Ovary (tissue), 9 donors: ENCODE data around the gene CEP164. TPM values are rescaled to one million over a fixed set of nuclear protein-coding genes. Genes with fewer than 3 reads are reported as not detected.

ENCODE experiments used
- DNase-seq, 5 donors: peaks; one replicate each; pipeline ENCODE4 v3.0.0-alpha.2; 2019 to 2020
- H3K27ac ChIP-seq, 2 donors: fragments of 200-600 bp; one replicate each; pipeline versions ENCODE4 v1.5.1 to v1.8.0; 2019 to 2022
- H3K27me3 ChIP-seq: fragments of 200-600 bp; one replicate; pipeline ENCODE4 v1.8.0; 2022
- H3K36me3 ChIP-seq: fragments of 200-600 bp; sonication (generic); one replicate; pipeline ENCODE4 v1.5.1; 2019
- H3K4me1 ChIP-seq: one replicate; pipeline ENCODE4 v1.8.1; 2013; ENCODE audit warnings: mild to moderate bottlenecking, moderate library complexity; ENCODE audit not compliant: insufficient read depth
- H3K4me3 ChIP-seq: fragments of 200-600 bp; sonication (generic); one replicate; pipeline ENCODE4 v1.5.1; 2017
- H3K9me3 ChIP-seq, 2 donors: fragments of 200-600 bp in 1 of 2; sonication (generic) in 1 of 2; one replicate each; pipeline versions ENCODE4 v1.5.1 to v1.8.1; 2013 to 2019; ENCODE audit warnings: mild to moderate bottlenecking in 1 of 2, moderate library complexity in 1 of 2
- EP300 ChIP-seq: sonication (generic); formaldehyde crosslinking; IDR thresholded peaks from one replicate; pipeline ENCODE4 v1.6.1; 2017; ENCODE audit warnings: antibody characterized with exemption
- POLR2A ChIP-seq: fragments of 450-650 bp; IDR thresholded peaks from one replicate; pipeline ENCODE4 v1.6.1; 2017; ENCODE audit warnings: antibody characterized with exemption, mild to moderate bottlenecking, moderate library complexity
- WGBS, 3 donors: extraction: QIAGEN DNeasy Blood & Tissue Kit in 1 of 3; methylation state at CpG; one replicate each; pipeline versions ENCODE4 v1.1.5 to v1.1.7; 2013 to 2017; 5-methylcytosine and 5-hydroxymethylcytosine counted together
- intact Hi-C, 4 donors: fragments of 100-400 bp; cut with DNase I; formaldehyde crosslinking; loops; one replicate each; pipeline versions ENCODE4 v1.11.0 to v1.15.1; 2022 to 2023
- polyA plus RNA-seq, 2 donors: library from polyadenylated mRNA; stranded (reverse); fragments of 200-250 nt in 1 of 2; fragments of 350-450 nt in 1 of 2; fragmentation: Illumina TruSeq in 1 of 2; extraction: RNeasy Lipid Tissue Mini Kit (QIAGEN cat#74804) in 1 of 2; gene quantifications; one replicate each; pipeline ENCODE4 v1.2.3, GENCODE V29; 2013 to 2014
- total RNA-seq, 7 donors: library from RNA; depleted of rRNA in 2 of 7; stranded (reverse); fragments of >200 nt in 2 of 7; fragmentation: NEBNext Ultra II Directional in 3 of 7; extraction: Animal tissue kit (Norgen Biotek cat#: 25700) in 3 of 7; gene quantifications; one replicate each; pipeline versions ENCODE4 v1.1.0 to v1.2.4, GENCODE V29; 2016 to 2023
- TF ChIP-seq, protein P1 (sequence below), 3 donors: fragments of 450-650 bp in 2 of 3; fragments of 200-600 bp in 1 of 3; IDR thresholded peaks; one replicate each; pipeline versions ENCODE4 v1.5.1 to v1.8.0; 2016 to 2022; ENCODE audit warnings: antibody characterized with exemption in 3 of 3, mild to moderate bottlenecking in 1 of 3
- donor health status: DM: no; HTN: no; CAD: no; lungs with moderate emphysema.
- donor health status: DM: no; HTN: no; CAD: no.
- donor health status: Bipolar disorder and iron deficiency.
- donor health status: DM: yes; HTN: yes; CAD: no.
- donor health status: DM: no; HTN: no; CAD: no.
- donor health status: DM: yes; HTN: yes; CAD: no.

CEP164 gene
- total and polyA plus RNA-seq, 9 donors = 18.6 to 50.4 (median 28.0) TPM

DNA sequence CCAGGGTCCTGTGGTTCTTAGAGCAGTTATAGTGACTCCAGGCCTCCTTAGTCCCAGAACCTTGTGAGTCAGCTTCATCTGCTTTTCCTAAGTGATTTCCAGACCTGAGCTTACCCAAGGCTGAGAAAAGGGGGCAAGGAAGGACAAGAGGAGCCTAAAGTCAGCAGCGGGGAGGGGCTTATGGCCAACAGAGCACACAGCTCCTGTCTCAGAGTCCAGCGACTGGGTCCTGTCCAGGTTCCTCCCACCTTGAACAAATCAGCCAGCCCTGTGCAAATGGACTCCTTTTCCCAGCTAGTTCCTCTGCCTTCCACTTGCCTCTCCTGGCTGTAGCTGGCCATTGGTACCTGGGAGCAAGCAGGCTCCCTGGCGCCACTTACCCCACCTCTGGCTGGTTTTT, 22.5 kb upstream of the CEP164 start:
- intact Hi-C loops = no loop called here
- Histone ChIP-seq H3K36me3 (no peaks in the 10 kb centered on the region), H3K4me1 (peaks cover 9% of the 10 kb centered on the region), H3K4me3 (no peak overlapping the region), H3K27me3 (no peaks in the 10 kb centered on the region), H3K9me3 (no peaks in the 10 kb centered on the region), H3K27ac (no peak overlapping the region)
- DNase-seq = peak in 1 of 5 donors; percentile 17
- TF ChIP-seq POLR2A (no peak), EP300 (no peak)
- TF ChIP-seq, protein P1, sequence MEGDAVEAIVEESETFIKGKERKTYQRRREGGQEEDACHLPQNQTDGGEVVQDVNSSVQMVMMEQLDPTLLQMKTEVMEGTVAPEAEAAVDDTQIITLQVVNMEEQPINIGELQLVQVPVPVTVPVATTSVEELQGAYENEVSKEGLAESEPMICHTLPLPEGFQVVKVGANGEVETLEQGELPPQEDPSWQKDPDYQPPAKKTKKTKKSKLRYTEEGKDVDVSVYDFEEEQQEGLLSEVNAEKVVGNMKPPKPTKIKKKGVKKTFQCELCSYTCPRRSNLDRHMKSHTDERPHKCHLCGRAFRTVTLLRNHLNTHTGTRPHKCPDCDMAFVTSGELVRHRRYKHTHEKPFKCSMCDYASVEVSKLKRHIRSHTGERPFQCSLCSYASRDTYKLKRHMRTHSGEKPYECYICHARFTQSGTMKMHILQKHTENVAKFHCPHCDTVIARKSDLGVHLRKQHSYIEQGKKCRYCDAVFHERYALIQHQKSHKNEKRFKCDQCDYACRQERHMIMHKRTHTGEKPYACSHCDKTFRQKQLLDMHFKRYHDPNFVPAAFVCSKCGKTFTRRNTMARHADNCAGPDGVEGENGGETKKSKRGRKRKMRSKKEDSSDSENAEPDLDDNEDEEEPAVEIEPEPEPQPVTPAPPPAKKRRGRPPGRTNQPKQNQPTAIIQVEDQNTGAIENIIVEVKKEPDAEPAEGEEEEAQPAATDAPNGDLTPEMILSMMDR (IDR thresholded peaks at IDR 0.05) = no peak
- 88 to 89% (median 88%) methylated on average over 3 of the region's 3 CpGs for WGBS, 3 donors

DNA sequence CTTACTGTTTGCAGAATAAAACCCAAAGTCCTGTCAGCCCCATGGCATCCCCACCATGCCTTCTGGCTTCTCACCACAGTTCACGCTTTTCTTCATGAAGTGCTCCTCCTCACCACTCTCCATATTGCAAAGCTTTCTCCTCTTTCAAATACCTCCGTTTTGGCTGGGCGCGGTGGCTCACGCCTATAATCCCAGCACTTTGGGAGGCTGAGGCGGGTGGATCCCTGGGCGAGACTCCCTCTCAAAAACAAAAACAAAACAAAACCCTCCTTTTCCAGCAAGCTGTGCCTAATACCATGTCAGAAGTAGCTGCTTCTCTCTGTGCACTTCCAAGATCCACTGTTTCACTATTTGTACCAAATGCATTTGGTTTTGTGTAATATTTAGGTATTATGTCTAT, 18.3 kb upstream of the CEP164 start:
- Histone ChIP-seq H3K9me3 (no peaks in the 10 kb centered on the region), H3K27ac (no peak overlapping the region), H3K27me3 (no peaks in the 10 kb centered on the region), H3K36me3 (no peaks in the 10 kb centered on the region), H3K4me3 (no peak overlapping the region), H3K4me1 (no peaks in the 10 kb centered on the region)
- intact Hi-C loops = no loop called here
- WGBS, 3 donors = 92 to 95% (median 92%) methylated on average over 7 of the region's 7 CpGs
- TF ChIP-seq EP300 = no peak
- TF ChIP-seq POLR2A = no peak
- TF ChIP-seq, protein P1 (IDR thresholded peaks at IDR 0.05) = no peak
- DNase-seq = no peak

DNA sequence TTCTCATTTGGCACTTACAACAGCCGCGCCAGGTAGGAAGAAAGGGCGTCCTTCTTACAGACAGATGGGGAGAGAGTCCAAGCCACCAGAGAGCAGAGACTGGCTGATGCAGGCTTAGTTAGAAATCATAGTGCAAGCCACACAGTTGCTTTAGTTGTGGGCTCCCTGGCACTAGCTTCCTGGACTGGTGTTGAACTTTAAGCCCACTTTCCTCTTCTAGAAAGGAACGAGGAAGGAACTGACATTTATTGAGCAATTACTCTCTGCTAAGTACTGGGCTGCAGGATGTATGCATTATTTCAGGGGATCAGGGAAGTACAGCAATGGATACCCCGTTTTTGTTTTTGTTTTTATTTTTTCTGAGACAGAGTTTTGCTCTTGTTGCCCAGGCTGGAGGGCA, 14.6 kb upstream of the CEP164 start:
- Histone ChIP-seq H3K36me3 (no peaks in the 10 kb centered on the region), H3K4me1 (peaks cover 10% of the 10 kb centered on the region), H3K27me3 (no peaks in the 10 kb centered on the region), H3K9me3 (no peaks in the 10 kb centered on the region), H3K27ac (no peak overlapping the region), H3K4me3 (no peak overlapping the region)
- WGBS, 3 donors = 81 to 85% (median 85%) methylated on average over 5 of the region's 5 CpGs
- TF ChIP-seq EP300 (no peak), POLR2A (no peak)
- TF ChIP-seq, protein P1 (IDR thresholded peaks at IDR 0.05) = no peak
- intact Hi-C loops = loop anchor here in 1 of 4 donors (10.0 kb wide), 1 partner anchor 78 kb away; the partner anchor contains the start of genes PCSK7 and RNF214
- DNase-seq = peak in 1 of 5 donors; percentile 11

DNA sequence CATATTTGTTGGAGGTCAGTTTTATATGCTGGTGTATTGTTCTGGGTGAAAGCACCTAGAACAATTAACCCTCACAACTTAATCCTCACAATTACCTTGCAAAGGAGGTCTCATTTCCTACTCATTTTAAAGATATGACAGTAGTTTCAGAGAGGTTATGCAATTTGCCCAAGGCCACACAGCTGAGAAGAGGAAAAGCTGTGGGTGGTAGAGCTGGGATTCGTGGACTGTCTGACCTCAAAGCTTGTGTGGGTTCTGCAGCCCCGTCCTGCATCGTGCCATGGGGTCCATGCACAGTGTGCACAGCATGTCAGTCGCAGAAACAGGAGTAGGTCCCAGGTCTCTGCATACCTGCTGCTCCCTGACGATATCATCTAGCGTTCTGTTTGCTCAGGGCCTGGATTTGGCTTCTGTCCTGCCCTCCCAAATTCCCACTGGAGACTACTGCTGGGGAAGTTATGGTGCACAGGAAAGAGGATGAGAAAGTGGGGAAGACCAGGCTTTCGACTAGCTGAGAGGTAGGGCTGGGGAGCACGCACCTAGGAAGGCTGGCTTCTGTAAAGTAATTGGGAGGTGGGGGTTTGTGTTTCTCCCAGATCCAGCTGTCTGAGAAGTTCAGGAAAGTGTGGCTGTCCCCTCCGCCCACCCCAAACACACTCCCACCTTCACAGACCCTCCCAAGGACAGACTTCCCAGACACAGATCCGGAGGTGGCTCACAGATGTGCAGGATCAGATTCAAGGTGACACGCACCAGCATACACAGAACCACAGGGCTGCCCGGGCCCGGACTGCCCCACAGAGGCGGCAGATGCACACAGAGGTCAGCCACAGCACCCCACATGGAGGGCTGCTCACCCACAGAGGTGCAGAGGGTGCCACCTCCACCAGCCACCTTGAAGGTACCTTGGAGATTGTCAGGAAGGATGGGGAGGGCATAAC, 13.6 kb upstream of the CEP164 start:
- H3K4me1 ChIP-seq = peaks cover 10% of the 10 kb centered on the region
- TF ChIP-seq EP300 (no peak), POLR2A (no peak)
- TF ChIP-seq, protein P1 (IDR thresholded peaks at IDR 0.05) = no peak
- H3K4me3 ChIP-seq = no peak overlapping the region
- no peaks in the 10 kb centered on the region for H3K9me3 ChIP-seq
- peak in 1 of 5 donors; percentile 34 for DNase-seq
- intact Hi-C loops = loop anchor here in 2 of 4 donors (2.0 to 10.0 kb wide), 2 partner anchors 79 to 81 kb away; partner anchors contain the start of genes PCSK7 (in 2 of the 2) and RNF214 (in 2 of the 2)
- H3K27me3 ChIP-seq = no peaks in the 10 kb centered on the region
- no peak overlapping the region for H3K27ac ChIP-seq
- 52 to 66% (median 54%) methylated on average over 14 of the region's 14 CpGs for WGBS, 3 donors
- no peaks in the 10 kb centered on the region for H3K36me3 ChIP-seq
